NCI-H2196 (cell line): ENCODE data around the gene NR6A1.
A peak's percentile ranks its signal among the peaks of the same experiment; 100 is the strongest.

Experiments
- DNase-seq: peaks from one replicate; lab custom pipeline; 2025; ENCODE audit not compliant: unreplicated experiment; lab: John Stamatoyannopoulos, UW

NR6A1 gene

DNA sequence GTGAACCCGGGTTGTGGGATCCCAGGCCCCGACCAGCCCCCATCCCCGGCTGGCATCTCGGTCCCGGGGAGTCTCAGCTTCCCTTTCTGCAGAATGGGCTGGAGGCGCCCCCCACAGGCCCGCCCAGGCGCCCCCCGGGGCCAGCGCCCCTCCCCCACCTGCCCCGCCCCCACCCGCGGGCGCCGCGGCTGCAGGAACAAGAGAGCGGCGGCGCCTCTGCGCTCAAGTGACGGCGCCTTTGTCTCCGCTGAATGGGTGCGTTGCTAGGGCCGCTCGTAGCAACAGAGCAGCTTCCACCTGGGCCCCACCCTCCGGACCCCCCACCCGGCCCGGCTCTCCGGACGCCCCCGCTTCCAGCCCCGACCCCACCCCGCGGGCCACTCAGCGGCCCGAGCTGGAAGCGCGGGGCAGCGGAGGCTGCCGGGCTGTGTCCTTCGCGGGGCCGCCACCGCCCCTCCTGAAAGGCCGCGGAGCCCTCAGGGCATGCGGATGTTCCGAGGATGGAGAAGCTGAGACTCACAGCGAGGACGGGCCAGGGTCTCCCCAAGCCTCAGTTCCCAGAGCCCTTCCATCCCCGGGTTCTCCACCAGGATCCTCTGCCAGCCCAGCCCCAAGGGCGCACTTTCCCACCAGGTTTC, 293.3 kb downstream of the NR6A1 start:
- DNase-seq = peak; percentile 56

DNA sequence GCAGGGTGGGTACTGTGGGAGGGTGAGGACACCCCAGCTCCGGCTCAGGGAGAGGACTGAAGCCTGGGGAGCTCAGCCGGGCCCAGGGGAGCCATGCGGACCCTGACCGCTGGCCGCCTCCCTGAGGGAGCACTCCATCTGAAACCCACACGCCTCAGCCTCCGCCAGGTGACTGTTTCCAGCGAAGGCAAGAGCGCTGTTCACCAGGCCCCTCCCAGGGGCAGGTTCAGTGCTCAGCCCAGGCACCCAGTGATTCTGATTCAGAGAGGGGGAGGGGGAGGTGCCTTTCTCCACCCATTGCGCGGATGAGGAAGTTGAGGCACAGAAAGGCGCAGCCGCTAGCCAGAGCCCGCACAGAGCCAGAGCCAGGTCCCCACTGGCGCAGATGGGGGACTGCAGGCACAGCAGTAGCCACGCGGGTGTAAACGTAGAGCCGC, 293.9 kb downstream of the NR6A1 start:
- peak; percentile 42 for DNase-seq

DNA sequence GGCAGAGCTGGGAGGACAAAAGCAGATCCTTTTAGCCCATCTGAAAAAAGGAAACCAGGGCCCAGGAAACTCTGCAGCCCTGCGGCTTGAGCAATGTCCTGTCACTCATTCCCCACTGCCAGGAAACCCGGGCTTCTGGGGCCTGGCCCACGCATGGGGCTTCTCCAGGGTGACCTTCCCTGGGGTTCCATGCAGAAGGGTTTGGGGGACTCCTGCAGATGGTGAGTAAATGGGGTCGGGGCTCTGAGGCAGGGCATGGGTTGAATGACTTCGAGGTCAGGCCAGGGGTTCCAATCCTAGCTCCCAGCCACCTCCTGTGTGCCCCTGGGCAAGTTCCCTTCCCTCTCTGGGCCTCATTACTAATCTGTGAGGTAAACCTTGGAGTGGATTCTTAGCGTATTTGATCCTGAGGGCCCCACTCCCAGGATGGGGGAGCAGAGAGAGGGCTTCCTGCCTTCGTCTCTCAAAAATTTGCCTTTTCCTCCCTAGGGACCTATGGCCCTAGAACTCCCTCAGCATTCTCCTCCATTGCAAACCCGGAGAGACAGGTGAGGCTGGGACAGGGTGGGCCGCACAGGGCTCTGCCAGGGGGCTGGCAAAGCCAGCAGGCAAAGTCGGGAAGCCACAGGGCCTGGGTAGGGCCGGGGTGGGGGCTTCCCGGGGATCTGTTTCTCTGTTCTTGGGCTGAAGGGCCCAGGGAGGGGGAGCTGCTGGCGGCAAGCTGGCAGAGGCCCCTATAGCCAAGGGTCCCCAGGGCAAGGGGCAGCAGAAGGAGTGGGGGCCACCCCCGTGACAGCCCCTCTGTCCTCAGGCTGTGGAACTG, 295.0 kb downstream of the NR6A1 start:
- DNase-seq = no peak

DNA sequence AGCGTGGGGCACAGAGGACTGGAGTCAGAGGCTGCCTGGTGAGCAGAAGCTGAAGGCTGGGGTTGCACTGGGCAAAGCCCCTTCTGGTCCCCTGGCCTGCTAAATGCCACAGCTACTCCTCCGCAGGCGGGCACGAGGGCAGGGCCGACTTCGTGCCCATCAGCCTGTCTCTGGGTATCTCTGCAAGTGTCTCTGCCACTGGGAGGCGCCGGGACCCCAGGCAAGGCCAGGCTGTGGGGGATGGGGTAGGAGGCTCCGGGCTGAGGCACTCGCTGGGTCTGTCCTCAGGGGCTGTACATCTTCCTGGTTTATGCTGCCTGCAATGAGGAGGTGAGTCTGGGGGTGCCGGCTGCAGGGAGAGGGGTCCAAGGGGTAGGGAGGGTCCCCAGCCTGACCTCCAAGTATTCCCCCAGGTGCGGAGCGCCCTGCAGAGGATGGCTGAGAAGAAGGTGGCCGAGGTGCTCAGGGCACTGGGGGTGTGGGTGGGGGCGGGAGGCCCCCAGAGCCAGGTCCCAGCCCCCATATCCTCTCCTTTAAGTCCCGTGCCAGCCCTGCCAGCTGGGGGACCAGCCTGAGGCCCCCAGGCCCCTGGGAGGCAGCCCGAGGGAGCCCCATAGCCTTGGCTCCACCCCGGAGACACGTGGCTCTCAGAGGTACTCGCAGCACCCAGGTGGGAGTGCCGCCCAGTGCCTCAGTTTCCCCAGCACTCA, 295.8 kb downstream of the NR6A1 start:
- DNase-seq = no peak

DNA sequence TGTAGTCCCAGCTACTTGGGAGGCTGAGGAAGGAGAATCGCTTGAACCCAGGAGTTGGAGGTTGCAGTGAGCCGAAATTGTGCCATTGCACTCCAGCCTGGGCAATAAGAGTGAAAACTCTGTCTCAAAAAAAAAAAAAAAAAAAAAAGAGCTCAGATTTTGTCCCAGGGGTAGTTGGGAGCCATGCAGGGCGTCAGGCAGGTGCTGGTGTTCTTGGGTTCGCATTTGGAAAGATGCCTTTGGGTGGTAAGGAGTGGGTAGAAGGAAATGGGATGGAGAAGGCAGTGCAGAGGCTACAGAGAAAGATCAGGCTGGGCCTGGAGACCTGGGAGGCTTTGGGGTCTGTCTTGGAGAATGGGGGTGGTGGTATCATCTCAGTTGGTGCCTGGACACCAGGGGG, 297.0 kb downstream of the NR6A1 start:
- DNase-seq = no peak

DNA sequence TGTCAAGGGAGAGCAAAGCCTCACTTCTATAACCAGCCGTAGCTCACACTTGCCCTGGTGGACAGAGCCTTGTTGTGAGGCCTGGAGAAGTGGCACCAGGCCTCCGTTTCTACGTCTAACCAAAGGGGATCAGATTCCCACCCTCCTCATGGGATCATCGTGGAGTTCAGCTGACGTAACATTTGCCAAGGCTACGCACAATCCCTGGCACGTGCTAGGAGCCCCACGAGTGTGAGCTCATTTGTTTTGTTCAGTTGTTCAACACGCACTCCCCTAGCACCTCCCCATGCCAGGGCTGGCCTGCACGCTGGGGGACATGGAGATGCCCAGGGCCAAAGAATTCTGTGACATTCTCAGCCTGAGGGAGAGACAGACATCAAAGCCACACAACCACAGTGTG, 297.8 kb downstream of the NR6A1 start:
- DNase-seq = no peak

DNA sequence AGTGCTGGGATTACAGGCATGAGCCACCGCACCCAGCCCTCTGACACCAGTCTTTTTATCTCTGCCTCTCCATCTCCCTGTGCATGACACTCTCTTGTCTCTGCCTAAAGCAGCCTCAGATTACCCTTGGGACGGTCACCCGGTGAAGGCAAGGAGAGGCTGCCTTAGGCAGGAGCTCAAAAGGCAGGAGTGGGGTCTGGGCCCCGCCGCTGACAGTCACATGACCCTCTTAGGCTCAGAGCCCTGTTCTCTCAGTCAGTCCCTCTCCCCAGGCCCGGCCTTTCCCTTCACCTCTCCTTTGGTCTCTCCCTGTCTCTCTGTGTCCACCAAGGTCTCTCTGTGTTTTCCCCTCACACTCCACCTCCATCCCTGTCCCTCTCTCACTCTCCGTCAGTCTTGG, 298.3 kb downstream of the NR6A1 start:
- DNase-seq = no peak

DNA sequence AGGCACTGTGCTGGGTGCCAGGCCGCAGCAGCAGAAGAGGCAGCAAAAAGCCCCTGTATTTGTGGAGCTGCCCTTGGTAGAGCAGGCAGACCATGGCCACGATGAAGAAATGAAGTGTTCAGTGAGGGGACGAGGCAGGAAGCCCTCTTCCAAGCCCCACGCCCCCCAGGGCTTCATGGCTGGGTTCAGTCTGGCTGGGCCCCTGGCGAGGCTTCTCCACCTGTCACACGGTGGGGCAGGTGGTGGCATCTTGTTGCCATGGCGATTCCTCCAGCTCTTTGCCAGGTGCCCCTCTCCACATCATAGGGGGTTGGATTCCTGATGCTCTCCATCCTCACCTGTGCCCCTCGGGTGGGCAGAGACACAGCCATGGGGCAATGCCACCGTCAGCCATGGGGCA, 299.4 kb downstream of the NR6A1 start:
- no peak for DNase-seq

DNA sequence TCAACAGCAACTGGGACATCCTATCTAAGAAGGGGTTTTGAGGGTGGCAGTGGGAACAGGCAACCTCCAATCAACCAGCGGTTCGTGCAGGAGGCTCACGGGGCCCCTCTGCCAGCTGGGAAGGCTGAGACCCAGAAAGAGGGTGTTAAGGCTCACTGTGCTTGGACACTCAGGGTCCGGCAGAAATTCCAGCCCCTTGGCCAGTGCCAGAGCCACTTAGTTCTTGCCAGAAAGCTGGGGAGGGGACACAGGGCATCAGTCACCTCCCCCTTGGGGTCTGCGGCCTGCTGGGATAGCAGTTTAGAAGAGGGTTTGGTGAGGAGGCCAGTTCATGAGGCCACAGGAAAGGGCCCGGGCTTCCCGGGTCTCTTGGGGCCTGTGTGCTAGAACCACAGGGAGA, 300.4 kb downstream of the NR6A1 start:
- no peak for DNase-seq

DNA sequence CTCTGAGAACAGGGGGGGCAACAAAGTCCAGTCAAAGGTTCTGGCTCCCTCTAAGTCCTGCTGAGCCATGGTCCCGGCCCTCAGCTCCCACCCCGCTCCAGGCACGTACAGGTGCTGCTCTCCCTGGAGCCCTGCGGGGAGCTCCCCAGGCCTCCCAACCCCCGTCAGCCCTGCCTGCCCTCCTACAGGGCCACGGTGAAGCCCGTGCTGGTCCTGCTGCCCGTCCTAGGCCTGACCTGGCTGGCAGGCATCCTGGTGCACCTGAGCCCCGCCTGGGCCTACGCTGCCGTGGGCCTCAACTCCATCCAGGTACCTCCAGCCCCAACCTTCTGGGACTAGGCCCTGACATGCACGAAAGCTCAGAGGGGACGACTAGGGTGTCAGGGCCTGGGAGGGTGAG, 300.8 kb downstream of the NR6A1 start:
- no peak for DNase-seq

DNA sequence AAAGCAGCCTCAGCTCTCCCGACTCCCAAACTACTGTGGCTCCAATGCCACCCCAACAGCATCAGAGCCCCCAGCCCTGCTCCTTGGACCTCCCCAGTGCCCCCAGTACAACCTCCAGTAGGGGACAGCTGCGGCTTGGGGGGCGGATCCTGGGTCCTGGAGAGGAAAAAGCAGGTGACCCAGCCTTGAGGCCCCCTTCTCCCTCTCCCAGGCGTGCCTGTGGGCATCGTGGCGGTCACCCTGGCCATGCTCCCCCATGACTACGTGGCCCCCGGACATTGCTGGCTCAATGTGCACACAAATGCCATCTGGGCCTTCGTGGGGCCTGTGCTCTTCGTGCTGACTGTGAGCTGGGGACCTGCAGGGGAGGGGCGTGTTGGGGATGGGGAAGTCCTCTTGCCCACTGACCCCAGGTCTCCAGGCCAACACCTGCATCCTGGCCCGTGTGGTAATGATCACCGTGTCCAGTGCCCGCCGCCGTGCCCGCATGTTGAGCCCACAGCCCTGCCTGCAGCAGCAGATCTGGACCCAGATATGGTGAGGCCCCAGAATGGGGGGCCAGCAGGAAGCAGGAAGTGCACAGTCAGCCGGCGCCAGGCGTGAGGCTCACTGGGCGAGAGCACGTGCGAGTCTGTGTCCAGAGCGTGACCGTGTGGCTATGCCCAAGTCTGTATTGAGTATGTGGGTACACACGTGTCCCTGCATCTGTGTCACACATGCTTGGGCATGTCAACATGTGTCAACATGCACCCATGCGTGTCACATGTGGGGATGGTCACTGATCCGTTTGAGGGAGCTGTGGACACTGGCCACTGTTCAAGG, 301.9 kb downstream of the NR6A1 start:
- no peak for DNase-seq

DNA sequence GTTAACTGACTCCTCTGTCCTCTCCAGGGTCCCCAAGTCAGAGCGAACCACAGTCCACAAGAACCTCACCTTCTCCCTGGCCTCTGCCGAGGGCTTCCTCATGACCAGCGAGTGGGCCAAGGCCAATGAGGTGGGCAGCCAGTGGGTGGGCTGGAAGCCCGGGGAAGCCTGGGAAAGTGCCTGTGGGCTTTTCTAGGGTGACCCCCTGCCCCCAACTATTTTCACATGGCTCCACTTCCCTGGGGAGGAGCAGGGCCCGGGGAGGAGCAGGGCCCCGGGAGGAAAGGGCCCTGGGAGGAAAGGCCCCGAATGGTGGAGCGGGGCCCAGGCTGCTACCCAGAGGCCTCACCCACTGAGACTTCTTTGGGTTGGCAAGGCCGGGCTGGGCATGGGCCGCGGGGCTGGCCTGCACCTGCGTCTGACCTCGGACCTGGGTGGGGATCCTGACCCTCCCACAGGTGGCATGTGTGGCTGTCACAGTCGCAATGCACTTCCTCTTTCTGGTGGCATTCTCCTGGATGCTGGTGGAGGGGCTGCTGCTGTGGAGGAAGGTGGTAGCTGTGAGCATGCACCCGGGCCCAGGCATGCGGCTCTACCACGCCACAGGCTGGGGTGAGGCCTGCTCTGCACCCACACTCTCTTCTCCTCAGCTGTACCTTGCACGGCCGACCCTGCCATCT, 302.9 kb downstream of the NR6A1 start:
- DNase-seq = no peak

DNA sequence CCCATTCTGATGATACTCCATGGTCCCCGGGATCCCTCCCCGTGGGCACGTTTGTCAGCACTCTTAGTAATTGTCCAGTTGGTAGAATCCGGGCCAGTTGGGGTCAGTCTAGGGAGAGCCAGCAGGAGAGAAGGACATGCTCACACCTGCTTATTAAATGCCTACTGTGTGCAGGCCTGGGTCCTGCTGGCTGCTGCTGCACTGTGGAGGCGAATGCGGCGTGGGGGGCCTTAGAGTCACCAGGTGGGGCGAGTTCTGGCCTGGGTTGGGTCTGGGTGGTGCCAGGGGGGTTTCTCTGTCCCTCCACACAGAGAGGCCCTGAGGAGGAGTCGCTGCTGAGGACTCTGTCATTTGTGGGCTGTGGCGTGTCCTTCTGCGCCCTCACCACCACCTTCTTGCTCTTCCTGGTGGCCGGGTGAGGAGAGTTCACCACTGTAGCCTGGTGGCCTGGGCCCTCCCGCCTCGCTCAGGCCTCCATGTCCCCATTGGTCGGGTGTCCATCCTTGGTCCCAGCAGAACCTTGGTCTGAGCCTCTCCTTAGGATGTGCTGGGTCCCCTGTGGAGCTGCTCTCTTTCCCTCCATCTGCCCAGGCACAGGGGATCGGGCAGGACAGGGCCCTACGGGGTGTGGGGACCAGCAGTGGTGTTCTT, 303.6 kb downstream of the NR6A1 start:
- no peak for DNase-seq
